ENCODE results near the gene NDUFAF8. TPM values are rescaled to one million over a fixed set of nuclear protein-coding genes. Genes with fewer than 3 reads are reported as not detected.

NDUFAF8 gene
- total RNA-seq, 4 donors from 2014 or later, result 1.8 to 31.9 (median 6.7) TPM

- H3K4me3 ChIP-seq, result no peak overlapping the region
- H3K27ac ChIP-seq, result no peak overlapping the region
- no peak for TF ChIP-seq CTCF (IDR thresholded peaks at IDR 0.05)
These were observed 28.2 kb upstream of the NDUFAF8 start for GRCh38 chr17:81210868-81211267.

GRCh38 chr17:81212365-81212764 lies 26.8 kb upstream of the NDUFAF8 start:
- Histone ChIP-seq H3K4me3 (no peak overlapping the region), H3K27ac (no peak overlapping the region), H3K4me1 (no peaks in the 10 kb centered on the region), H3K36me3 (no peaks in the 10 kb centered on the region), H3K9me3 (no peaks in the 10 kb centered on the region), H3K27me3 (no peaks in the 10 kb centered on the region)
- TF ChIP-seq CTCF (IDR thresholded peaks at IDR 0.05) (no peak), POLR2A (IDR thresholded peaks at IDR 0.05) (no peak)
- intact Hi-C loops (cut with DNase I; ENCODE audit: low total_unique reads), result no loop called here
- no peak for DNase-seq

More at GRCh38 chr17:81210868-81211267, 28.2 kb upstream of the NDUFAF8 start:
- intact Hi-C loops (cut with DNase I; ENCODE audit: low total_unique reads), result no loop called here
- Histone ChIP-seq H3K4me1 (no peaks in the 10 kb centered on the region), H3K9me3 (no peaks in the 10 kb centered on the region), H3K27me3 (no peaks in the 10 kb centered on the region), H3K36me3 (no peaks in the 10 kb centered on the region)
- DNase-seq, result no peak

- H3K9me3 ChIP-seq, result no peaks in the 10 kb centered on the region
- no peak overlapping the region for H3K4me3 ChIP-seq
- intact Hi-C loops (cut with DNase I; ENCODE audit: low total_unique reads), result no loop called here
- no peak for DNase-seq
- H3K36me3 ChIP-seq, result no peaks in the 10 kb centered on the region
- no peaks in the 10 kb centered on the region for H3K4me1 ChIP-seq
- TF ChIP-seq CTCF (IDR thresholded peaks at IDR 0.05), result no peak
- H3K27ac ChIP-seq, result no peak overlapping the region
- H3K27me3 ChIP-seq, result no peaks in the 10 kb centered on the region
These were observed 25.1 kb upstream of the NDUFAF8 start for GRCh38 chr17:81213978-81214377.

- no peaks in the 10 kb centered on the region for H3K9me3 ChIP-seq
- intact Hi-C loops (cut with DNase I; ENCODE audit: low total_unique reads), result no loop called here
- no peak overlapping the region for H3K4me3 ChIP-seq
- H3K27me3 ChIP-seq, result no peaks in the 10 kb centered on the region
- no peaks in the 10 kb centered on the region for H3K36me3 ChIP-seq
- H3K4me1 ChIP-seq, result peaks cover 6 to 7% of the 10 kb centered on the region in 2 donors
- no peak for TF ChIP-seq POLR2A (IDR thresholded peaks at IDR 0.05)
- TF ChIP-seq CTCF (IDR thresholded peaks at IDR 0.05), result no peak
- H3K27ac ChIP-seq, result no peak overlapping the region
- no peak for DNase-seq
These were observed 21.6 kb upstream of the NDUFAF8 start for GRCh38 chr17:81217491-81217890.

GRCh38 chr17:81218459-81218858 lies 20.7 kb upstream of the NDUFAF8 start:
- H3K9me3 ChIP-seq, result no peaks in the 10 kb centered on the region
- H3K27ac ChIP-seq, result no peak overlapping the region
- no peaks in the 10 kb centered on the region for H3K27me3 ChIP-seq
- peaks cover 6 to 7% of the 10 kb centered on the region in 2 donors for H3K4me1 ChIP-seq
- H3K4me3 ChIP-seq, result no peak overlapping the region
- H3K36me3 ChIP-seq, result no peaks in the 10 kb centered on the region
- DNase-seq, result no peak
- intact Hi-C loops (cut with DNase I; ENCODE audit: low total_unique reads), result no loop called here
- TF ChIP-seq POLR2A (IDR thresholded peaks at IDR 0.05) (no peak), CTCF (IDR thresholded peaks at IDR 0.05) (no peak)

Data from uterus (tissue), 4 donors.